Psoas muscle (tissue), 8 donors: ENCODE data around the gene SACM1L. TPM values are rescaled to one million over a fixed set of nuclear protein-coding genes. Genes with fewer than 3 reads are reported as not detected.
A peak's percentile ranks its signal among the peaks of the same experiment; 100 is the strongest.
"Not testable (repeated sequence)": the region's sequence is repeated elsewhere in the genome, so short reads cannot be mapped to it uniquely, and the experiment has no call there.

Source experiments
- ATAC-seq, 4 donors: fragments of 200-7000 bp; cut with Tn5 transposase; one replicate each; pipeline ENCODE4 v1.9.1; 2020; ENCODE audit warnings: moderate library complexity in 3 of 4, mild to moderate bottlenecking in 2 of 4
- DNase-seq, 2 donors: peaks; one replicate each; pipeline ENCODE4 v3.0.0-alpha.2; 2020
- H3K27ac ChIP-seq: fragments of 200-600 bp; one replicate; pipeline ENCODE4 v1.8.0; 2022
- H3K27me3 ChIP-seq, 3 donors: fragments of 200-600 bp in 1 of 3; one replicate each; pipeline versions ENCODE4 v1.6.1 to v1.8.0; 2013 to 2022; ENCODE audit warnings: low read length in 2 of 3, mild to moderate bottlenecking in 2 of 3, moderate library complexity in 1 of 3; ENCODE audit not compliant: insufficient read depth in 3 of 3
- H3K36me3 ChIP-seq, 2 donors: fragments of 200-600 bp in 1 of 2; one replicate each; pipeline versions ENCODE4 v1.6.1 to v1.8.0; 2013 to 2022; ENCODE audit warnings: low read depth in 1 of 2, mild to moderate bottlenecking in 1 of 2, moderate library complexity in 1 of 2; ENCODE audit not compliant: insufficient read depth in 1 of 2
- H3K4me1 ChIP-seq: fragments of 200-600 bp; one replicate; pipeline ENCODE4 v1.8.0; 2022
- H3K4me3 ChIP-seq: fragments of 200-600 bp; one replicate; pipeline ENCODE4 v1.8.0; 2022; ENCODE audit warnings: mild to moderate bottlenecking
- H3K9me3 ChIP-seq: fragments of 200-600 bp; one replicate; pipeline ENCODE4 v1.8.0; 2022
- WGBS, 3 donors: extraction: QIAGEN DNeasy Blood & Tissue Kit; methylation state at CpG; one replicate each; pipeline versions ENCODE4 v1.1.6 to v1.1.7; 2013; 5-methylcytosine and 5-hydroxymethylcytosine counted together
- intact Hi-C, 2 donors: fragments of 100-400 bp; cut with DNase I; formaldehyde crosslinking; loops; one replicate each; pipeline versions ENCODE4 v1.11.0 to v1.14.2; 2022
- polyA plus RNA-seq, 3 donors: library from polyadenylated mRNA; stranded (reverse); fragments of 200-250 nt; gene quantifications; one replicate each; pipeline ENCODE4 v1.2.3, GENCODE V29; 2013
- total RNA-seq, 4 donors: library from RNA; stranded (reverse); fragmentation: NEBNext Ultra II Directional in 2 of 4; extraction: Animal tissue kit (Norgen Biotek cat#: 25700) in 2 of 4; gene quantifications; one replicate each; pipeline versions ENCODE4 v1.2.1 to v1.2.4, GENCODE V29; 2021 to 2023
- TF ChIP-seq, protein P1 (sequence below): fragments of 200-600 bp; IDR thresholded peaks from one replicate; pipeline ENCODE4 v1.8.0; 2022; ENCODE audit warnings: antibody characterized with exemption
- donor health status: healthy with polysubstance abuse.
- donor health status: DM: no; HTN: no; CAD: no; lungs with moderate emphysema.
- donor health status: Bipolar disorder and iron deficiency.
- donor health status: healthy.
- donor health status: DM: yes; HTN: yes; CAD: no.
- donor health status: DM: no; HTN: no; CAD: no.
- donor health status: DM: no; HTN: no; CAD: no.
- donor health status: DM: yes; HTN: yes; CAD: no.

SACM1L gene
- total and polyA plus RNA-seq, 7 donors: 7.5 to 18.1 (median 13.8) TPM

DNA sequence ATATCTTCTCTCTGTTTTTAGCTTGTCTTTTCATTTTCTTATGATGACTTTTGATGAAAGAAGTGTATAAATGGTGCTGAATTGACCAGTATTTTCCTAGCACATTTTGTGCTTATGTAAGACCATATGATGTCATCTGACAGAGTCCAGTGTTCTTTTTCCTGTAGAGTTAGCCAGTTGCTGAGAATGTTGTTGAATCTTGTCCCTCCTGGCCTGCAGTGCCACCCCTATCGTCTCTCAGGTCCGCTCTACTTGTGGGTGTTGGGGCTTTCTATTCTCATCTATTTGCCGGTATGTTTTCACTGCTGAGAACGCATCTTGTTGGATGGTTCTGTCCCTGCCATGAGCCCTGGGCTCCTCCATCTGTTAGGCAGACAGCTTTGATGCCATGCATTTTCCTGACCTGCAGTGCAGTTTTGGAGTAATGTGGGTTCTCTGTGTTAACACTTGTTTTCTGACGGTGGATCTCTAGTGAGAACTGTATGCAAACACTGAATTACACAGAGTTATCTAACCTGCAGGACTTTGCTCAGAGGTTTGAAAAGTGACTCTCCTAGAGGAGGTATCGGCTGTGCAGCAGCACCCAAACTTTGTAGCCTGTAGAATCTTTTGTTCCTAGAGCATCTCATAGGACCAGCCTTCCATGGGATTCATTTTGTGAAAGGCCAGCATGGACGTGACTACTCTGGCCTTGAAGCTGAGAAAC lies 62.5 kb downstream of the SACM1L start:
- ATAC-seq (no peak), DNase-seq (no peak)
- H3K4me3 ChIP-seq: no peak overlapping the region
- no peaks in the 10 kb centered on the region for H3K27me3 ChIP-seq
- TF ChIP-seq, protein P1, sequence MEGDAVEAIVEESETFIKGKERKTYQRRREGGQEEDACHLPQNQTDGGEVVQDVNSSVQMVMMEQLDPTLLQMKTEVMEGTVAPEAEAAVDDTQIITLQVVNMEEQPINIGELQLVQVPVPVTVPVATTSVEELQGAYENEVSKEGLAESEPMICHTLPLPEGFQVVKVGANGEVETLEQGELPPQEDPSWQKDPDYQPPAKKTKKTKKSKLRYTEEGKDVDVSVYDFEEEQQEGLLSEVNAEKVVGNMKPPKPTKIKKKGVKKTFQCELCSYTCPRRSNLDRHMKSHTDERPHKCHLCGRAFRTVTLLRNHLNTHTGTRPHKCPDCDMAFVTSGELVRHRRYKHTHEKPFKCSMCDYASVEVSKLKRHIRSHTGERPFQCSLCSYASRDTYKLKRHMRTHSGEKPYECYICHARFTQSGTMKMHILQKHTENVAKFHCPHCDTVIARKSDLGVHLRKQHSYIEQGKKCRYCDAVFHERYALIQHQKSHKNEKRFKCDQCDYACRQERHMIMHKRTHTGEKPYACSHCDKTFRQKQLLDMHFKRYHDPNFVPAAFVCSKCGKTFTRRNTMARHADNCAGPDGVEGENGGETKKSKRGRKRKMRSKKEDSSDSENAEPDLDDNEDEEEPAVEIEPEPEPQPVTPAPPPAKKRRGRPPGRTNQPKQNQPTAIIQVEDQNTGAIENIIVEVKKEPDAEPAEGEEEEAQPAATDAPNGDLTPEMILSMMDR: no peak
- no peaks in the 10 kb centered on the region for H3K4me1 ChIP-seq
- no peak overlapping the region for H3K27ac ChIP-seq
- H3K9me3 ChIP-seq: no peaks in the 10 kb centered on the region
- no peaks in the 10 kb centered on the region for H3K36me3 ChIP-seq
- intact Hi-C loops: no loop called here
- WGBS, 3 donors: 89 to 92% (median 90%) methylated on average over 7 of the region's 7 CpGs

DNA sequence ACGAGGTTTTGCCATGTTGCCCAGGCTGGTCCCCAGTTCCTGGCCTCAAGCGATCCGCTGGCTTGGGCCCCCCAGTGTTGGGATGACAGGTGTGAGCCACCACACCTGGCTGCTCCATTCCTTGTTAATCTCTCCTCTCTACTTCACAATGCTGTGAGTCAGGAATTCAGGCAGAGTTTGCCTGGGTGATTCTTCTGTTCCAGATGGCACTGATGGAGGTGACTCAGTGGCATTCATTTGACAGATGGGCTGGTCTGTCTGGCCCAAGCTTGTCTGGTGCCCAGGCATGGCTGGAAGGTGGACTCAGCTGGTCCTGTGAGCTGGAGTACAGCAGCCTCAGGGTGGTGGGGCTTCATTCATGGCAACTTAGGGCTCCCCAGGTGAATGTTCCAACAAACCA lies 63.9 kb downstream of the SACM1L start:
- DNase-seq (no peak), ATAC-seq (peak in 1 of 4 donors; percentile 65)
- no peak overlapping the region for H3K27ac ChIP-seq
- H3K27me3 ChIP-seq: no peaks in the 10 kb centered on the region
- TF ChIP-seq, protein P1: no peak
- no peaks in the 10 kb centered on the region for H3K9me3 ChIP-seq
- no peaks in the 10 kb centered on the region for H3K36me3 ChIP-seq
- 80 to 93% (median 90%) methylated on average over 3 of the region's 3 CpGs for WGBS, 3 donors
- intact Hi-C loops: no loop called here
- H3K4me3 ChIP-seq: no peak overlapping the region
- no peaks in the 10 kb centered on the region for H3K4me1 ChIP-seq

DNA sequence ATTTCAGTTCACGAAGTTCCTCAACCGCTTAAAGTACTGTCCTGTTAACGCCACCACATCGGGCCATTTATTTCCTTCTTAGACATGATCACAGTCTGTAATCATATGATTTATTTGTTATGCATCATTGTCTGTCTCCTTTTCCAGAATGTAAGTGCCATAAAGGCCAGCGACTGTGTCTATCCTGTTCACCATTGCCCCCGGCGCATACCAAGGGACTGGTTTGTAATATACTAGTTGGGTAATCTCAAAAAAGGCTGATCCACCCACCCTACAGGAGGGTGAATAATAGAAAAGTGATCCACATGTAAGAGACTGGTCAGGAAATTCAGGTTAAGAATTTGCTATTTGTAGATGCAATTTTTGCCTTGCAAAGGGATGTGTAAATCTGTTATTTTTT lies 65.3 kb downstream of the SACM1L start:
- Histone ChIP-seq H3K4me1 (no peaks in the 10 kb centered on the region), H3K9me3 (no peaks in the 10 kb centered on the region), H3K36me3 (no peaks in the 10 kb centered on the region), H3K27ac (no peak overlapping the region), H3K4me3 (no peak overlapping the region), H3K27me3 (no peaks in the 10 kb centered on the region)
- DNase-seq: no peak
- intact Hi-C loops: no loop called here
- TF ChIP-seq, protein P1: no peak
- 88 to 96% (median 89%) methylated on average over 7 of the region's 7 CpGs for WGBS, 3 donors
- ATAC-seq: no peak

DNA sequence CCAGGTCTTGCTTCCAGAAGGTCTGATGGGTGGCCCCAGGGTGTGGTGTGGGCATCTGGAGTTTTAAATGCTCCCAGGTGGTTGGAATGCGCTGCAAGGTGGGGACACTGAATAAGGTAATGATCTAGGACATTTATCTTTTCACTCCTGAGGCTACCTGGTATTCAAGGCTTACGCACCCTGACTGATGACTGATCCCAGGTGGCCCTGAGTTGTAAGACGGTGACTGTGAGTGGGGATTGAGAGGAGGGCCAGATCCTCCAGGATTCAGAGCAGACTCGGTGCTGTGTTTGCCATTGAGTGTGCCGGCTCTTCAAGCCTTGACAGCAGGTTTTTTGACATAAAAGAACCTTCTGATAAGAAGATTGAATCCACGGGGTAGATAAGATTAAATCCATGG lies 66.9 kb downstream of the SACM1L start:
- TF ChIP-seq, protein P1: no peak
- Histone ChIP-seq H3K36me3 (no peaks in the 10 kb centered on the region), H3K9me3 (no peaks in the 10 kb centered on the region), H3K27ac (no peak overlapping the region), H3K27me3 (no peaks in the 10 kb centered on the region), H3K4me3 (no peak overlapping the region), H3K4me1 (no peaks in the 10 kb centered on the region)
- DNase-seq (no peak), ATAC-seq (no peak)
- 88 to 90% (median 89%) methylated on average over 6 of the region's 6 CpGs for WGBS, 3 donors
- intact Hi-C loops: no loop called here

DNA sequence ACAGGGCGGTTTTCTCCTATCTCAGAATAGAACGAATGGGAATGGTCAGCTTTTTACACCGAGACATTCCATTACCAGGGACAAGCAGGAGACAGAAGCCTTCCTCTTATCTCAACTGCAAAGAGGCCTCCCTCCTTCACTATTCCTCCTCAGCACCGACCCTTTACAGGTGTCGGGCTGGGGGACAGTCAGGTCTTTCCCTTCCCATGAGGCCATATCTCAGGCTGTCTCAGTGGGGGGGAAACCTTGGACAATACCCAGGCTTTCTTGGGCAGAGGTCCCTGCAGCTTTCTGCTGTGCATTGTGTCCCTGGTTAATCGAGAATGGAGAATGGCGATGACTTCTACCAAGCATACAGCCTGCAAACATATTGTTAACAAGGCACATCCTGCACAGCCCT lies 67.9 kb downstream of the SACM1L start:
- intact Hi-C loops, H3K36me3 ChIP-seq, ATAC-seq, H3K4me3 ChIP-seq, DNase-seq, H3K4me1 ChIP-seq, H3K27me3 ChIP-seq, H3K9me3 ChIP-seq, H3K27ac ChIP-seq: not testable (repeated sequence)
- WGBS, 3 donors: 63 to 82% (median 81%) methylated on average over 4 to 7 of the region's 7 CpGs
